Astrocyte (in vitro differentiated cells and primary cell): ENCODE measurements around the gene TLR2.

Experiments
- EZH2 ChIP-seq: IDR thresholded peaks from 2 replicates; pipeline ENCODE4 v1.6.1; 2012; ENCODE audit warnings: mild to moderate bottlenecking, low read length, inconsistent platforms; ENCODE audit not compliant: insufficient read depth
- TF ChIP-seq, protein P1 (sequence below): IDR thresholded peaks from 2 replicates; pipeline ENCODE4 v1.5.1; 2011; ENCODE audit warnings: low read depth, mild to moderate bottlenecking, inconsistent platforms, low read length, moderate library complexity; ENCODE audit not compliant: insufficient read depth

DNA sequence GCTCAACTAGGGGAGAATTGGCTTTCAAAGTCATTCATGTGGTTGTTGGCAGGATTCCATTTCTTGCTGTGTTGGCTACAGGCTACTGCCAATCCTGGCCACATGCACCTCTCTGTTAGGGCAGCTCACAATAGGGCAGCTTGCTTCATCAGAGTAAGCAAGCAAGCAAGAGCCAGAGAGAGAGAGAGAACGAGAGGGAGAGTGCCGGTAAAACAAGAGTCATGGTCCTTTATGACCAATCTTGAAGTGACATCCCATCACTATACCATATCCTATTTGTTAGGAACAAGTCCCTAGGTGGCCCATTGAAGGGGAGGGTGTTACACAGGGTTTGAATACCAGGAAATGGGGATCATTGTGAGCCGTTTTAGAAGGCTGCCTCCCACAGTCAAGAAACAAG lies 33.0 kb upstream of the TLR2 start:
- TF ChIP-seq, protein P1, sequence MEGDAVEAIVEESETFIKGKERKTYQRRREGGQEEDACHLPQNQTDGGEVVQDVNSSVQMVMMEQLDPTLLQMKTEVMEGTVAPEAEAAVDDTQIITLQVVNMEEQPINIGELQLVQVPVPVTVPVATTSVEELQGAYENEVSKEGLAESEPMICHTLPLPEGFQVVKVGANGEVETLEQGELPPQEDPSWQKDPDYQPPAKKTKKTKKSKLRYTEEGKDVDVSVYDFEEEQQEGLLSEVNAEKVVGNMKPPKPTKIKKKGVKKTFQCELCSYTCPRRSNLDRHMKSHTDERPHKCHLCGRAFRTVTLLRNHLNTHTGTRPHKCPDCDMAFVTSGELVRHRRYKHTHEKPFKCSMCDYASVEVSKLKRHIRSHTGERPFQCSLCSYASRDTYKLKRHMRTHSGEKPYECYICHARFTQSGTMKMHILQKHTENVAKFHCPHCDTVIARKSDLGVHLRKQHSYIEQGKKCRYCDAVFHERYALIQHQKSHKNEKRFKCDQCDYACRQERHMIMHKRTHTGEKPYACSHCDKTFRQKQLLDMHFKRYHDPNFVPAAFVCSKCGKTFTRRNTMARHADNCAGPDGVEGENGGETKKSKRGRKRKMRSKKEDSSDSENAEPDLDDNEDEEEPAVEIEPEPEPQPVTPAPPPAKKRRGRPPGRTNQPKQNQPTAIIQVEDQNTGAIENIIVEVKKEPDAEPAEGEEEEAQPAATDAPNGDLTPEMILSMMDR: no peak
- no peak for TF ChIP-seq EZH2
